ENCODE measurements around the gene RUNDC3A.

RUNDC3A gene

GRCh38 chr17:44284024-44284400 lies 24.4 kb upstream of the RUNDC3A start:
- DNase-seq = no peak

GRCh38 chr17:44287651-44288050 lies 20.8 kb upstream of the RUNDC3A start:
- DNase-seq = no peak

GRCh38 chr17:44293509-44294226 lies 14.7 kb upstream of the RUNDC3A start:
- DNase-seq = no peak

GRCh38 chr17:44297975-44298374 lies 10.4 kb upstream of the RUNDC3A start:
- no peak for DNase-seq

GRCh38 chr17:44304651-44305050 lies 3.8 kb upstream of the RUNDC3A start:
- no peak for DNase-seq

GRCh38 chr17:44307387-44308186 lies 814 bp upstream of the RUNDC3A start:
- no peak for DNase-seq

- DNase-seq = no peak
These were observed 464 bp downstream of the RUNDC3A start for GRCh38 chr17:44308865-44309264.

- DNase-seq = no peak
These were observed 1.1 kb downstream of the RUNDC3A start for GRCh38 chr17:44309472-44309871.

GRCh38 chr17:44310188-44310587 lies 1.8 kb downstream of the RUNDC3A start:
- DNase-seq = no peak

GRCh38 chr17:44310609-44311376 lies 2.4 kb downstream of the RUNDC3A start:
- DNase-seq = no peak

- DNase-seq = no peak
These were observed 3.3 kb downstream of the RUNDC3A start for GRCh38 chr17:44311562-44312181.

- DNase-seq = no peak
These were observed 4.1 kb downstream of the RUNDC3A start for GRCh38 chr17:44312396-44313104.

- no peak for DNase-seq
These were observed 5.6 kb downstream of the RUNDC3A start for GRCh38 chr17:44314031-44314430.

- no peak for DNase-seq
These were observed 6.1 kb downstream of the RUNDC3A start for GRCh38 chr17:44314524-44314868.

GRCh38 chr17:44314869-44315661 lies 6.7 kb downstream of the RUNDC3A start:
- peak; percentile 53 for DNase-seq

GRCh38 chr17:44315760-44316731 lies 7.6 kb downstream of the RUNDC3A start:
- DNase-seq = no peak

GRCh38 chr17:44317545-44317944 lies 9.1 kb downstream of the RUNDC3A start:
- DNase-seq = no peak

GRCh38 chr17:44318077-44318892 lies 9.9 kb downstream of the RUNDC3A start:
- DNase-seq = no peak

GRCh38 chr17:44320066-44320465 lies 11.7 kb downstream of the RUNDC3A start:
- DNase-seq = no peak
